IPS DF 19.7 (cell line): ENCODE results near the gene TTC23.

Source experiments
- DNase-seq: peaks from one replicate; pipeline ENCODE4 v3.0.0-alpha.2; 2013; ENCODE audit warnings: low read depth, low spot score

TTC23 gene

DNA sequence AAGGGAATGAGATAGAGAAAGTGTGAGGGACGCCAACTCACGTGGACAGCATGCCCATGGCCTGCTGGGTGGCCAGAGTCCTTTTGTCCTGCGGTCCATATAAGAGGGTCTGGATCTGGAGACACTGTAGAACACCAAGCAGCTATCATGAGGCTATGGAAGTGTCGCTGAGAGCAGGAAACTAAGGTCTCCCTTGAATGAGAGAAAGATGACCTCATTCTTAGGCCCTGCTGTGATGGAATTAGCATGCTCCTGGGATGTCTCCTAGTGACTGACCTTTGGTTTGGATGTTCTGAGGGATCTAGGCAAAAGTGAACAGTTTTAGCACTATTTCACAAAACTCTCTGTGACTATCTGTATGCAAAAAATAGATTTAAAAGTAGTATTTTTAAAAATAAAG lies 110.1 kb downstream of the TTC23 start:
- no peak for DNase-seq

DNA sequence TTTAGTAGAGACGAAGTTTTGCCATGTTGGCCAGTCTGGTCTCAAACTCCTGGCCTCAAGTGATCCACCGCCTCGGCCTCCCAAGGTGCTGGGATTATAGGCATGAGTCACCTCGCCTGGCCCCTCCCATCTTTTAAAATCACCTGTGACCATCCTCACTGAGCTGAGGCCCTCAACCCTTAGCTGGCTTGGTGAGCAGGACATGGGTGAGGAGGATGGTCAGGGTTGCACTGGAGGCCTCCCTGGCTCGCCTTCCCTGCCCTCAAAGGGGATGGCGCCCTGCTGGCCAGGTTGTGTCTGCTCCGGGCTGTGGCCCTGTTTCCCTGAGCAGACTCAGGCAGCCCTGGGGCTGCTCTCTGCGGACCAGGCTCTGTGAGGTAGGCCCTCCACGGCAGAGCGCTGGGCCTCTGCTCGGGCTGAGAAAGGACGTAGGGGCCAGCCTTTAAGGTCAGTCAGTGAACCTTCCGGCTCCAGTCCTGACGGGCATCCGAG lies 110.8 kb downstream of the TTC23 start:
- no peak for DNase-seq

DNA sequence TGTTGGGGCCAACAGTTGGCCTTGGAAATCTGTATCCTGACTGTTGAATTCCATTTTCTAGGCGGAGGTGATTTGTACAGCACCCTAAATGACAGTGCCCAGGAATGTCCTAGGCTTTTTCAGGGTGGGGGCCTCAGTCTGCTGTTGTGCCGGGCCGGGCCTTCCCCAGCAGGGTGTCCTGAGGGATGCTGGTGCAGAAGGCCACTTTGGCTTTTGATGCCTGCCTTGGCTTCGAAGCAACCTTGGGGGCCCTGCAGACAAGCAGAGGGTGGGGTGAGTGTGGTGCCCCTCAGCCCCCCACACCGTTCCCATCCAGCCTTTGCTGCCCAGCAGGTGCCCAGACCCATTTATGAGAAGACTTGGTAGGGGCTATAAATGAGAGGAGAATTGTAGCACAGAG lies 111.5 kb downstream of the TTC23 start:
- no peak for DNase-seq

DNA sequence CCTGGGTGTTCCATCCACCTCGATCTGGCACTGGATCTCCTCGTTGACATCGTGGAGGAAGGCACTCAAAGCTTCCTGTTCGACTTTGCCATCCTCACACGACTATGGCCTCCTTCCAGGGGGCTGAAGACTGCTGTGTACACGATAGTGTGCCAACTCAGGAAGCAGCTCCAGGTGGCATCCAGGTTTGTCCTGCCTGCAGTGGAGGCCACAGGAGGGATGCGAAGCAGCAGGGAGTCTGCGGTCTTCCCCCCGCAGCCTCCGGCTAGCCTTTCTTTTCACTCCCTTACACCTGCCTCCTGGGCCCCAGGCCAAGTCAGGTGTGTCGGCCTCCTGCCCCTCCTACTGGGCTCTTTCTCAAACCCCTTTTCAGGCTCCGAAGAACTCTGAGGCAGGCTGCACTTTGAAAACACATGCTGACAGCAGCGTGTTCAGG lies 112.3 kb downstream of the TTC23 start:
- no peak for DNase-seq

DNA sequence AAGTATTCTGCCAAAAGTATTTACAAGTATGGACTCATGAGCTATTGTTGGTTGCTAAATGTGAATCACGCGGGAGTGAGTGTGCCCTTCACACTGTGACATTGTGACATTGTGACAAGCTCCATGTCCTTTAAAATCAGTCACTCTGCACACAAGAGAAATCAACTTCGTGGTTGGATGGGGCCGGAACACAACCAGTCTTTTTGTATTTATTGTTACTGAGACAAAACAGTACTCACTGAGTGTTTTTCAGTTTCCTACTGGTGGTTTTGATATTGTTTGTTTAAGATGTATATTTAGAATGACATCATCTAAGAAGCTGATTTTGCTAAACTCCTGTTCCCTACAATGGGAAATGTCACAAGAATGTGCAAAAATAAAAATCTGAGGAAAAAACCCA lies 114.2 kb downstream of the TTC23 start:
- no peak for DNase-seq

DNA sequence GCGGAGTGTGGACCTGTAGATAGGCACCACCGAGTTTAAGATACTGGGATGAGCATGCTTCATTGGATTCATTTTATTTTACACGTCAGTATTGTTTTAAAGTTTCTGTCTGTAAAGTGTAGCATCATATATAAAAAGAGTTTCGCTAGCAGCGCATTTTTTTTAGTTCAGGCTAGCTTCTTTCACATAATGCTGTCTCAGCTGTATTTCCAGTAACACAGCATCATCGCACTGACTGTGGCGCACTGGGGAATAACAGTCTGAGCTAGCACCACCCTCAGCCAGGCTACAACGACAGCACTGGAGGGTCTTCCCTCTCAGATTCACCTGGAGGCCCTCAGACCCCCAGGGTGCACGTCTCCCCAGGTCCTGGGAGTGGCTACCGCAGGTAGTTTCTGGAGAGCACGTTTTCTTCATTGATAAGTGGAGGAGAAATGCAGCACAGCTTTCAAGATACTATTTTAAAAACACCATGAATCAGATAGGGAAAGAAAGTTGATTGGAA lies 115.0 kb downstream of the TTC23 start:
- DNase-seq, result no peak

DNA sequence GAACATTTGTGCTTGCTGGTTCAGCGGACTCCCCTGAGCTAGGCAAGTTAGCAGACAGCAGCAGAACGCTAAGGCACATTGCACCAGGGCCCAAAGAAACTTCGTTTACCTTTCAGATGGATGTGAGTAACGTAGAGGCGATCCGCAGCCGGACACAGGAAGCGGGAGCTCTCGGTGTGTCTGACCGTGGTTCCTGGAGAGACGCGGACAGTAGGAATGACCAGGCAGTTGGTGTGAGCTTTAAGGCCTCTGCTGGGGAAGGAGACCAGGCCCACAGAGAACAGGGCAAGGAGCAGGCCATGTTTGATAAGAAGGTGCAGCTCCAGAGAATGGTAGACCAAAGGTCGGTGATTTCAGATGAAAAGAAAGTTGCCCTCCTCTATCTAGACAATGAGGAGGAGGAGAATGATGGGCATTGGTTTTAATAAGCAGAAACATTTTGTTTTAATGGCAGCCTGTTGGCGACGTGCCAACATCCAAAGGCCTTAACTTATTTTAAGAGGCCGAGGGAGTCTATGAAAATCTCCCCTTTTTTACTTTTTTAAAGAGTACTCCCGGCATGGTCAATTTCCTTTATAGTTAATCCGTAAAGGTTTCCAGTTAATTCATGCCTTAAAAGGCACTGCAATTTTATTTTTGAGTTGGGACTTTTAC lies 116.6 kb downstream of the TTC23 start:
- DNase-seq, result no peak

DNA sequence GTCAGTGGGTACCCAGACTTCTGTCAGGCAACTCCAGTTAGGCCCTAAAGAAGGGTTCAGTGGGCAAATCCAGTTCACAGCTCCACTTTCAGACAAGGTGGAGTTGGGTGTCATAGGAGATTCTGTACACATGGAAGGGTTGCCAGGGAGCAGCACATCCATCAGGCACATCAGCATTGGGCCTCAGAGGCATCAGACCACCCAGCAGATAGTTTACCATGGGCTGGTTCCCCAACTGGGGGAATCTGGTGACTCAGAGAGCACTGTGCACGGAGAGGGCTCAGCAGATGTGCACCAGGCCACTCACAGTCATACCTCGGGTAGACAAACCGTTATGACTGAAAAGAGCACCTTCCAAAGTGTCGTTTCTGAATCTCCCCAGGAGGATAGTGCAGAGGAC lies 117.3 kb downstream of the TTC23 start:
- DNase-seq, result no peak

DNA sequence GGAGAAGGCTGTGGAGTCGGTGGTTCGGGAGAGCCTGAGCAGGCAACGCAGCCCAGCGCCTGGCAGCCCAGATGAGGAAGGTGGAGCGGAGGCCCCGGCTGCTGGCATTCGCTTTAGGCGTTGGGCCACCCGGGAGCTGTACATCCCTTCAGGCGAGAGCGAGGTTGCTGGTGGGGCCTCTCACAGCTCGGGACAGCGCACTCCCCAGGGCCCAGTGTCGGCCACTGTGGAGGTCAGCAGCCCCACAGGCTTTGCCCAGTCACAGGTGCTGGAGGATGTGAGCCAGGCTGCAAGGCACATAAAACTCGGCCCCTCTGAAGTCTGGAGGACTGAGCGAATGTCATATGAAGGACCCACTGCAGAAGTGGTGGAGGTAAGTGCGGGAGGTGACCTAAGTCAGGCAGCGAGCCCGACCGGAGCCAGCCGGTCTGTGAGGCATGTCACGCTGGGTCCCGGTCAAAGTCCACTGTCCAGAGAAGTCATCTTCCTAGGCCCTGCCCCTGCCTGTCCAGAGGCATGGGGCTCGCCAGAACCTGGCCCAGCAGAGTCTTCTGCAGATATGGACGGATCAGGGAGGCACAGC lies 117.8 kb downstream of the TTC23 start:
- DNase-seq, result no peak

DNA sequence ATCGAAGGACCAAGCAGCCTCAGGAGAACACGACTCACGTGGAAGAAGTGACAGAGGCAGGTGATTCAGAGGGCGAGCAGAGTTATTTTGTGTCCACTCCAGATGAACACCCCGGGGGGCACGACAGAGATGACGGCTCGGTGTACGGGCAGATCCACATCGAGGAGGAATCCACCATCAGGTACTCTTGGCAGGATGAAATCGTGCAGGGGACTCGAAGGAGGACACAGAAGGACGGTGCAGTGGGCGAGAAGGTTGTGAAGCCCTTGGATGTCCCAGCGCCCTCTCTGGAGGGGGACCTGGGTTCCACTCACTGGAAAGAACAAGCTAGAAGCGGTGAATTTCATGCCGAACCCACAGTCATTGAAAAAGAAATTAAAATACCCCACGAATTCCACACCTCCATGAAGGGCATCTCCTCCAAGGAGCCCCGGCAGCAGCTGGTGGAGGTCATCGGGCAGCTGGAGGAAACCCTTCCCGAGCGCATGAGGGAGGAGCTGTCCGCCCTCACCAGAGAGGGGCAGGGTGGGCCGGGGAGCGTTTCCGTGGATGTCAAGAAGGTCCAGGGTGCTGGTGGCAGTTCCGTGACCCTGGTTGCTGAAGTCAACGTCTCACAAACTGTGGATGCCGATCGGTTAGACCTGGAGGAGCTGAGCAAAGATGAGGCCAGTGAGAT lies 118.5 kb downstream of the TTC23 start:
- DNase-seq, result no peak

DNA sequence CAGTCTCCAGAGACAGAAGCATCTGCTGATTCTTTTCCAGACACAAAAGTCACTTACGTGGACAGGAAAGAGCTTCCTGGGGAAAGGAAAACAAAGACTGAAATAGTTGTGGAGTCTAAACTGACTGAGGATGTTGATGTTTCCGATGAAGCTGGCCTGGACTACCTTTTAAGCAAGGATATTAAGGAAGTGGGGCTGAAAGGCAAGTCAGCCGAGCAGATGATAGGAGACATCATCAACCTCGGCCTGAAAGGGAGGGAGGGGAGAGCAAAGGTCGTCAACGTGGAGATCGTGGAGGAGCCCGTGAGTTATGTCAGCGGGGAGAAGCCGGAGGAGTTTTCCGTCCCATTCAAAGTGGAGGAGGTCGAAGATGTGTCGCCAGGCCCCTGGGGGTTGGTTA lies 119.1 kb downstream of the TTC23 start:
- no peak for DNase-seq

DNA sequence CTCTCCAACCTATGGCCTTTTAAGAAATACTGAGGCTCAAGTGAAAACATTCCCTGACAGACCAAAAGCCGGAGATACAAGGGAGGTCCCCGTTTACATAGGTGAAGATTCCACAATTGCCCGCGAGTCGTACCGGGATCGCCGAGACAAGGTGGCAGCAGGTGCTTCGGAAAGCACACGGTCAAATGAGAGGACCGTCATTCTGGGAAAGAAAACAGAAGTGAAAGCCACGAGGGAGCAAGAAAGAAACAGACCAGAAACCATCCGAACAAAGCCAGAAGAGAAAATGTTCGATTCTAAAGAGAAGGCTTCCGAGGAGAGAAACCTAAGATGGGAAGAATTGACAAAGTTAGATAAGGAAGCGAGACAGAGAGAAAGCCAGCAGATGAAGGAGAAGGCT lies 119.7 kb downstream of the TTC23 start:
- DNase-seq, result no peak

DNA sequence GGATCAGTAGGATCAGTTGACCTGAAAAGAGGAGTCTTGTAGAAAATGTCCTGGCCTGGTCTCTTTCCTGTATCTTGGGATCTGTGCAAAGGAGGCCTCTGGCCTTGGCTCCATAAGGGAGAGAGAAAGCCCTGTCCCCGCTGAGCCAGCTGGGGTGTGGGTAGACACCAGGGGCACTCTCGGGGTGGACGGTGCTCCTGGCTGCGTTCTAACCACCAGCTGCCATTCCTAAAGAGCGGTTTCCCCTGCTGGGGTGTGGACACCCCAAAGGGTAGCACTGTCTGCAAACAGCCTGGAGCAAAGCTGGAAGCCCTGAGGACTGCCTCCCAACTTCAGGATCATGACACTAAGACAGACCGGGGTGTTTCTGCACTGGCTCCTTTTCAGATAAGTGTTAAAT lies 121.0 kb downstream of the TTC23 start:
- DNase-seq, result no peak

DNA sequence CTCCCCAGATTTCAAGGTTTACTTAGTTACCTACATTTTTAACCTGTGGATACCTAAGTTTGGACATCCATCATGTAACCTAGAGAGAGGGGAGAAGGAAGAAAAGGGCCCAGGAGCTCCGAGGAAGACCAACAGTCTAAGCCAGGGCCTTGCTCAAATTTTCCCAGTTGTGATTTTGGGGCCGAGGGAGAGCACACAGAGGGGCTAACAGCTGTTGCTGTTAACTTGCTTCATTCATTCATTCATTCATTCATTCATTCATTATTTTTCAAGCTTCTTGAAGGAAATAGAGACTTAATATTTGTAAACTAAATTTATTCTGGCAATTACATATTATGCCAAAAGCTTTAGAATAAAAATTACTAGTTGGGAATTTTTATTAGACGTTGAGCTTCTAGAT lies 121.6 kb downstream of the TTC23 start:
- no peak for DNase-seq

DNA sequence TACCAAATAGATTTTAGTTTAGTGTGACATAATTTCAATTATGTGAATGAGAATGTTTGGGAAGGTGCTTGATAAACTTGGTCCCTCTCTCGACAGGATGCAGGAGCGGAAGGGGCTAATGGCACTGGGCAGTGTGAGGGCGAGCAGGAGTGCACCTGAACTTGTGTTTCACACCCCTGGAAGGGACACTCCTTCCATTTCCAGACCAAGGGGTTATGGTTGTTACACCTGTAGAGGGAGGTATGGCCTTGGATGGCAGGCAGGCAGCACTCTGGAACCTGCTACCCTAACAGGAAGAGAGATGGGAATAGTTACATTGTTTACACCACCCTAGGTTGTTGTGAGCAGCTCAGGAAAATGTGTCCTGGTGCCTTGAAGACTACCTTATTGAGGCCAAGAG lies 122.5 kb downstream of the TTC23 start:
- no peak for DNase-seq

DNA sequence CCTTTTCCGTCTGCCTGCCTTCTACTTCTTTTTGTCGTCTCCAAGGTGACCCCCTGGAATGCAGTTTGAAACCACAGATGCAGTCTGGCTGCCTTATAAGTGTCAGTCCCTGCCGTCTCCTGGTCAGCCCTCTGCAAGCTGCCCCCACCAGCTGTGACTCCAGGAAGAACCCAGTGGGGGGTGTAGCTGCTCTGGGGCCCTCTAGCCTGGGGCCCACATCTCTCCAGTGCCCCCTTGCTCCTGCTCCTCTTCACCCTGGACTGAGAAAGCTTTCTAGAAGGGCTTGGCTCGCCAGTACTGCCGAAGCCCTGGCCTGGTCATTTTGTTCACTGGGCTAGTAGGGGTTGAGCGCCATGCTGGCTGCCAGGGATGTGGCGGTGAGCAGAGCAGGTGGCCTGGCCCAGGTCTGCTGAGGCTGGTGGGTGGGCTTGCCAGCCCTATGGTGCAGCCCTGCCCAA lies 123.2 kb downstream of the TTC23 start:
- DNase-seq, result no peak

DNA sequence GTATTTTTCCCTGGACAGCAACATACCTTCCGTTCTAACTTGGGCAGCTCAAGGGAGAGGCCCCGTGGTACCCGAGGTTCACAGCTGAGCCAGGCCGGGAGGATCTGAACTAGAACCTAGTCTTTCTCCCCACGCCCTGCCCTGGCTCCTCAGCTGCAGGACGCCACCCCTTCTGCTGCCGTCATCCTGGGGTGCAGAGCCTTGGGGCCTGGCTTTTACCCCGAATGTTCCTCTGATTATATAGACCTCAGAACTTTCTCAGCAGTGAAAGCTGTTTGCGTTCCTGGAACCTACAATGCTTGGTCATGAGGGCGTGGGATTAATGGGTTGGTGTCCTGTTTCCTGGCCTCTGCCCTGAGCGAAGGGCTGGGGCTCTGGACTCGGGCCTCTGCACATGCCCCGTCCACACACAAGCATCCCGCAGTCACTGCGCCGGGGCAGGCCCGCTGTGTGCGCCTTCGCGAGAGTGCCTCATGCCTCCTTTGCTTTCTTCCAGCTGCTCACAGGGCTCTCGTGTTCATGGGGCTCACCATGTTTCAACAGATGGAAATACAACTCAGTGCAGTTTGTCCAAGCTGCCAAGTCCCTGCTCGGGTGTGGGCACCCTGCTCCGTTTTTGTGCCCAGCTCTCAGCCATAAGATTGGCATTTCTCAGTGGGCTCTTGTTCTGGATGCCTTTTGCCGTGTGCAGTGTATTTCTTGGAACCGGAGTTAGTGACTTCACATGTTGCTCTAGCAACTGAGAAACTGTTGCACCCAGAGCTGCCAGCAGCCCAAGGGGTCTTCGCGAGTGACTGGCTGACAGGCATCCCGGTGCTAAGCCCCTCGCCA lies 124.1 kb downstream of the TTC23 start:
- no peak for DNase-seq

DNA sequence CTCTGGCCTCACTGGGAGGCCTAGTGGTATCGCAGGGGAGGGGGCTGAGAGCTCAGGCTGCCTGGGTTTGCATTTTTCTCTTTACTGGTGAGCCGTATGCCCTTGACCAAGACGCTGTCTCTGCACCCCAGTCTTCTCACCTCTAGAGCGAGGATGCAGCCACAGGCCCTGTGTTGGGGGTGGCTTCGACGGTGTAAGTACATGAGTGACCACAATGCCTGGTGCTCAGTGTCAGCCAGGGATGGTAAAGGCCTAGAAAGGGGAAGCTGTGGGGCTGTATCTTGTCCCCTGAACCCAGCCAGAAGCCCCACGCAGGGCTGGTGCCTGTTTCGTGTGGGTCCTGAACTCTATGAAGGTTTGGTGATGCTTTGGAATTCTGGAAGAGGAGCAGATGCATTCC lies 124.7 kb downstream of the TTC23 start:
- no peak for DNase-seq

DNA sequence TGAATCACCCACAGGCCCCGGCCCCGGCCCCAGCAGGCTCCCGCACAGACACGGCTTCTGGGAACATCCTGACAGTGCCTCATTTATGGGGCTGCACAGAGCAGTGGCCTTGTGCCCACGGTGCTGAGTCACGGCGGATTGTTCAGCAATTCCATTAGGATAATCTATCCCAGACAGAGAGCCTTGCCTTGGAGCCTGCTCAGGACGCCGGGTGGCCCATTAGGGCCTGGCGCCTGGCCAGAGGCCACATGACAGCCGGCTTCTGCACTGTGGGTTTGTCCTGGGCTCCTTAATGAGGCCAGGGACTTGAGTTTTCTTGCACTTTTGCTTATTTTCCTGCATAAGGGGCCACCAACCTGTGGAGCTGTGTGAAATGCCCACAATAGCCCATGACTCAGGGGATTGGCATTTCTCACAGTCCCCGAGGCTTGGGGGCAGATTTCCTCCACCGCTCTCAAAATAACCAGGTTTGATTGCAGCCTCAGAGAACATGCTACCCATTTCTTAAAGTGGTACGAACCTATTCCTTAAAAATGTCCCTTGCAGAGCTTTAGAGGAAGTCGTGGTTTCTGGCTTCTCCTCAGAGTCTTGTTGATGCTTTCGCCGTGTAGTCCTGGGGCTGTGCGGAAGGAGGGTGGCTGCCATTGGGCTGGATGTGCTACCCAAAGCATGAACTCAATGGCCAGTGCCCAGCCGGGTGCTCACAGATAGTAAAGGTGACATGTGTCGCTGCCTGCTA lies 125.5 kb downstream of the TTC23 start:
- no peak for DNase-seq

DNA sequence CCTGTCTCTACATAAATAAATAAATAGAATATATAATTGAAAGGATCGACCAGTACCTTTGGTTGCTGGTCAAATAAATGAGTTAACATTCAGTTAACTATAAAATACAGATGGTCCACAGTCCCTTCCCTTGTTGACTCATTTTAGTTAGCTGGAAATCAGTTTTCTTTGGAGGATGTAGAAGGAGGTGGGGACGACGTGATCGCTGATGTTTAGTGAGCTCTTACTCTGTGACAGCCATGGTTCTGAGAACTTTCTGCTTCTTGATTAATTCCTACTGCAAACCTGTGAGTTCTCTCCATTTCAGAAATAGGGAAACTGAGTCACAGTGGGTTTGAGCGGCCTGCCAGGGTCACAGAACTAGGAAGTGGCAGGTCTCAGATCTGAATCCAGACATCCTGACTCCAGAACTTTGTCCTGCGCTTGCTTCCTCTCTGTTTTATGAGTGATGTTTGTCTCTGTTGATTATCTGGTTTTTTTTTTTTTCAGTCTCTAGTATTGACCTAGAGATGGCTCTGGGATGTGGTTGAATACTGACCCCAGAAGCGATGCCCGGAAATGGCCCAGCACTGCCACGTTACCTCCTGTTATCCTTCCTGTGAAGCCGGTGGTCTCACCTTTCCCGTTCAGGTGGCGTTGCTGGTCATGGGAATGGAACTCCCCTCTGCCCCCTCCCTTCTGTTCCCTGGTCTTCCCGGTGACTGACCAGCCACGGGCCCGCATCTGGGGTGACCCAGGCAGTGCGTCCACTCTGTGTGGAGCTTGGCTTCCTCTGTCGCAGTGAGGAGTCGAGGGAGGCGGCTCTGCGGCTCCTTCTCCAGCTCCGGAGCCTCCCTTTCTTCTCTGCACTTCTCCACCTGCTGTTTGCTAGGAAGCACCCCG lies 126.3 kb downstream of the TTC23 start:
- DNase-seq, result no peak
